Endothelial cell of umbilical vein (primary cell): Measurements from ENCODE around the gene CHN1.

Experiments used
- EZH2 ChIP-seq: IDR thresholded peaks from 2 replicates; pipeline ENCODE4 v1.6.1; 2012; ENCODE audit warnings: borderline replicate concordance, low read depth, mild to moderate bottlenecking, moderate library complexity, low read length, inconsistent platforms; ENCODE audit not compliant: severe bottlenecking
- FOS ChIP-seq: IDR thresholded peaks from 2 replicates; pipeline ENCODE4 v1.6.1; 2011; ENCODE audit warnings: mild to moderate bottlenecking, low read length, moderate library complexity, borderline replicate concordance; ENCODE audit not compliant: insufficient read depth
- GATA2 ChIP-seq: IDR thresholded peaks from 2 replicates; pipeline ENCODE4 v1.7.0; 2011; ENCODE audit warnings: low read depth, mild to moderate bottlenecking, moderate library complexity, mixed read lengths, low read length; ENCODE audit not compliant: insufficient read length, insufficient read depth
- JUN ChIP-seq: IDR thresholded peaks from 2 replicates; pipeline ENCODE4 v1.6.1; 2011; ENCODE audit warnings: borderline replicate concordance, low read depth; ENCODE audit not compliant: insufficient read length, insufficient read depth
- POLR2A ChIP-seq: IDR thresholded peaks from 2 replicates; pipeline ENCODE4 v1.6.1; 2012; ENCODE audit warnings: low read depth, mild to moderate bottlenecking, control low read depth, low read length
- POLR2AphosphoS5 ChIP-seq: IDR thresholded peaks from 2 replicates; pipeline ENCODE4 v1.6.1; 2012; ENCODE audit warnings: low read depth, mild to moderate bottlenecking, control low read depth, low read length, moderate library complexity; ENCODE audit not compliant: insufficient read depth
- TF ChIP-seq, protein P1 (sequence below), 2 donors: IDR thresholded peaks; 1 replicate in 1 of 2; 2 replicates in 1 of 2; pipeline ENCODE4 v1.5.1; 2011; ENCODE audit warnings: low read length in 2 of 2, mild to moderate bottlenecking in 2 of 2, moderate library complexity in 2 of 2, control low read depth in 1 of 2, inconsistent platforms in 1 of 2, low read depth in 1 of 2; ENCODE audit not compliant: insufficient read depth in 1 of 2; ENCODE audit errors: extremely low read depth in 1 of 2
- TF ChIP-seq, protein P2 (sequence below): IDR thresholded peaks from 2 replicates; pipeline ENCODE4 v1.6.1; 2011; ENCODE audit not compliant: insufficient read depth, insufficient read length

DNA sequence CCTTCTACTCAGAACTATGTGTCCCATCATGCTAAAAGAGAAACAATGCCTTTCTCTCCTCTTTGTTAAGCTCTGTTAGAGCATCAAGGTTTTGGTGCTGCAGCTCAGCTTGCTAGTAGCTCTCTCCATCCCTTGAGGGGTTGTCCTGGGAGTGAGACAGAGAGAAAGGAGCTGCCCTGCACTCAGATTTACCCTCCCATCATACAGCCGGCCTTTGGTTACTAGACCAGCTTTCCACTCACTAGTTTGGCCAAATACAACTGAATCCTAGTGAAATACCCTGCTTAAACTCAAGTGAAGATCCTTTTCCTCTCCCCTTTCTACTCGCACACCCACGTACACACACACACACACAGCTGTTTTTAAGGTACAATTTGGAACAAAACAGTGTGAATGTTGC is 2.3 kb upstream of the CHN1 start:
- TF ChIP-seq POLR2AphosphoS5 (no peak), EZH2 (no peak), FOS (no peak), GATA2 (no peak), POLR2A (no peak), JUN (no peak)
- TF ChIP-seq, protein P1, sequence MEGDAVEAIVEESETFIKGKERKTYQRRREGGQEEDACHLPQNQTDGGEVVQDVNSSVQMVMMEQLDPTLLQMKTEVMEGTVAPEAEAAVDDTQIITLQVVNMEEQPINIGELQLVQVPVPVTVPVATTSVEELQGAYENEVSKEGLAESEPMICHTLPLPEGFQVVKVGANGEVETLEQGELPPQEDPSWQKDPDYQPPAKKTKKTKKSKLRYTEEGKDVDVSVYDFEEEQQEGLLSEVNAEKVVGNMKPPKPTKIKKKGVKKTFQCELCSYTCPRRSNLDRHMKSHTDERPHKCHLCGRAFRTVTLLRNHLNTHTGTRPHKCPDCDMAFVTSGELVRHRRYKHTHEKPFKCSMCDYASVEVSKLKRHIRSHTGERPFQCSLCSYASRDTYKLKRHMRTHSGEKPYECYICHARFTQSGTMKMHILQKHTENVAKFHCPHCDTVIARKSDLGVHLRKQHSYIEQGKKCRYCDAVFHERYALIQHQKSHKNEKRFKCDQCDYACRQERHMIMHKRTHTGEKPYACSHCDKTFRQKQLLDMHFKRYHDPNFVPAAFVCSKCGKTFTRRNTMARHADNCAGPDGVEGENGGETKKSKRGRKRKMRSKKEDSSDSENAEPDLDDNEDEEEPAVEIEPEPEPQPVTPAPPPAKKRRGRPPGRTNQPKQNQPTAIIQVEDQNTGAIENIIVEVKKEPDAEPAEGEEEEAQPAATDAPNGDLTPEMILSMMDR (IDR thresholded peaks at IDR 0.05; ENCODE audit: extremely low read depth in 1 of 2, insufficient read depth in 1 of 2, low read depth in 1 of 2, low read length in 2 of 2): no peak
- TF ChIP-seq, protein P2, sequence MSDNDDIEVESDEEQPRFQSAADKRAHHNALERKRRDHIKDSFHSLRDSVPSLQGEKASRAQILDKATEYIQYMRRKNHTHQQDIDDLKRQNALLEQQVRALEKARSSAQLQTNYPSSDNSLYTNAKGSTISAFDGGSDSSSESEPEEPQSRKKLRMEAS: no peak
